ENCODE results near the gene ALDH3A2. TPM values are rescaled to one million over a fixed set of nuclear protein-coding genes. Genes with fewer than 3 reads are reported as not detected.

ALDH3A2 gene
- total and polyA plus RNA-seq, 7 experiments from 2014 or later, result 25.2 to 53.4 (median 31.8) TPM

DNA sequence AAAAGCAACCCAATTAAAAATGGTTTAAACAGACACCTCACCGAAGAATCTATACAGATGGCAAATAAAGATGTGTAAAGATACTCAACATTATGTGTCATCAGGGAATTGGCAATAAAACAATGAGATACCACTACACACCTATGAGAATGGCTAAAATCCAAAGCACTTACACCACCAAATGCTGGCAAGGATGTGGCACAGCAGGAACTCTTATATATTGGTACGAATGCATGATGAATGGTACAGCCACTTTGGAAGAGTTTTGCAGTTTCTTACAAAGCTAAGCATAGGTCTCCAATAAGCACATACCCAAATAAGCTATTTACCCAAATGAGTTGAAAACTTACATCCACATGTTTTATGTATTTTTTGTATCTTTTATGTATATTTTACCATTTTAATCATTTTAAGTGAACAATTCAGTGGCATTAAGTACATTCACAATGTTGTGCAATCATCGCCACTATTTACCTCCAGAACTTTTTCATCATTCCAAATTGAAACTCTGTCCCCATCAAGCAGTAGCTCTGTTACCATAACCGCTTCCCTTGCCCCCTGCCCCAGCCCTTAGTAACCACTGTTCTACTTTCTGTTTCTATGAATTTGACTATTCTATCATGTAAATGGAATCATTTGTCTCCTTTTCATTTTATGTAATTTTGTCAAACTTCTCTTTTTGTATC lies 6.7 kb upstream of the ALDH3A2 start:
- H3K9me3 Mint-ChIP-seq, result peaks cover 0 to 10% (median 0%) of the 10 kb centered on the region in 11 donors
- ATAC-seq (no peak), DNase-seq (no peak)
- H3K36me3 ChIP-seq (ENCODE audit: control insufficient read depth in 2 of 3, insufficient read depth in 3 of 3, low read length in 3 of 3), result no peaks in the 10 kb centered on the region
- ChIA-PET CTCF (interaction anchor here (0.7 kb wide), 1 partner anchor 12 kb away, joined by 3 read pairs; no protein-coding TSS in a partner anchor), POLR2A (no interaction called here)
- peaks cover 0 to 55% (median 8%) of the 10 kb centered on the region in 5 donors for H3K27me3 Mint-ChIP-seq
- no peak overlapping the region for H3K4me3 ChIP-seq (ENCODE audit: low read length)
- intact Hi-C loops (cut with micrococcal nuclease), result loop anchor here (10.0 kb wide), 2 partner anchors 123 to 787 kb away; partner anchors contain the start of gene PRPSAP2 (in 1 of the 2)
- peaks cover 0 to 15% (median 5%) of the 10 kb centered on the region in 7 donors for H3K4me1 Mint-ChIP-seq
- no peaks in the 10 kb centered on the region for H3K4me1 ChIP-seq (ENCODE audit: control insufficient read depth in 2 of 2, insufficient read depth in 2 of 2, low read length in 2 of 2)
- H3K4me3 Mint-ChIP-seq, result no peak overlapping the region
- no peaks in the 10 kb centered on the region for H3K36me3 Mint-ChIP-seq
- H3K27ac Mint-ChIP-seq, result no peak overlapping the region
- no peaks in the 10 kb centered on the region for H3K27me3 ChIP-seq (ENCODE audit: control insufficient read depth in 2 of 2, insufficient read depth in 2 of 2, low read length in 2 of 2)
- no peak overlapping the region for H3K27ac ChIP-seq (ENCODE audit: low read depth, low read length)
- H3K9me3 ChIP-seq (ENCODE audit: control insufficient read depth in 2 of 3, low read length in 3 of 3), result no peaks in the 10 kb centered on the region

- Mint-ChIP-seq H3K9me3 (peaks cover 0 to 10% (median 0%) of the 10 kb centered on the region in 11 donors), H3K36me3 (no peaks in the 10 kb centered on the region), H3K4me1 (peaks cover 4 to 20% (median 10%) of the 10 kb centered on the region in 7 donors), H3K27me3 (peaks cover 0 to 55% (median 2%) of the 10 kb centered on the region in 5 donors), H3K4me3 (no peak overlapping the region), H3K27ac (no peak overlapping the region)
- Histone ChIP-seq H3K9me3 (ENCODE audit: control insufficient read depth in 2 of 3, low read length in 3 of 3) (no peaks in the 10 kb centered on the region), H3K4me1 (ENCODE audit: control insufficient read depth in 2 of 2, insufficient read depth in 2 of 2, low read length in 2 of 2) (no peaks in the 10 kb centered on the region), H3K27me3 (ENCODE audit: control insufficient read depth in 2 of 2, insufficient read depth in 2 of 2, low read length in 2 of 2) (no peaks in the 10 kb centered on the region), H3K36me3 (ENCODE audit: control insufficient read depth in 2 of 3, insufficient read depth in 3 of 3, low read length in 3 of 3) (no peaks in the 10 kb centered on the region), H3K27ac (ENCODE audit: low read depth, low read length) (no peak overlapping the region), H3K4me3 (ENCODE audit: low read length) (no peak overlapping the region)
- DNase-seq, result no peak
- ChIA-PET POLR2A (no interaction called here), CTCF (no interaction called here)
- intact Hi-C loops (cut with micrococcal nuclease), result loop anchor here (10.0 kb wide), 2 partner anchors 122 to 788 kb away; partner anchors contain the start of gene PRPSAP2 (in 1 of the 2)
- ATAC-seq, result no peak
Observed at GRCh38 chr17:19642373-19642893, 6.1 kb upstream of the ALDH3A2 start.

DNA sequence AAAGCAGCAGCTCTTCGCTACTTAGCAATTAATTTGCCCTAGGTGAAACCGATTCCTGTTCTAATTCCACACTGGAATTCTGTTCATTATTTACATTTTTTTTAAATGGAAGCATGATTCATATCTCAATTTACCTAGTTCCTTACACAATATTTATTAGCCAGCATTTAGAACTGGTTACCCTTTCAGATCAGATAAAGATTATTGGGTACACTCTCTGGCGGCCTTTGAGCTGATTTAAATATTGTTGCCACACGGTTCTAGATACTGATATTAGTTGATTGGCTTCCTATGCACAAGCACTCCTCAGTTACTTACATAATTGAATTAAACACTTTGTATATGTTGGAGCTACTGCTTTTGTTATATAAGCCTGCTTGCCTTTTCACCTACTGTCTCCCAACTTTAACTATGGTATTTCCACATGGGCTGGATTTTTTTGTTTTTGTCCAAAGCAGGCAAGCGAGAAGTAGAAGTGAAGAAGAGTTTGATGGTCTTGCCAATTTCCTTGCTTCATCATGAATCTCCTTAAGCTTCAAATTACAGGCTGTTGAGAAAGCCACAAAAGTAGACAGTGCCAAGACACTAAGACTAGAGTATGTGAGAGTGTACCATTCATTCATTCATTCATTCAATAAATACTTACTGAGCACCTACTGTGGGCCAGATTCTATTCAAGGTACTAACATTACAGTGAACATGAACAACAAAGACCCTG lies 3.9 kb upstream of the ALDH3A2 start:
- no peaks in the 10 kb centered on the region for H3K27me3 ChIP-seq (ENCODE audit: control insufficient read depth in 2 of 2, insufficient read depth in 2 of 2, low read length in 2 of 2)
- no peak overlapping the region for H3K4me3 ChIP-seq (ENCODE audit: low read length)
- H3K27ac ChIP-seq (ENCODE audit: low read depth, low read length), result no peak overlapping the region
- no peaks in the 10 kb centered on the region for H3K9me3 ChIP-seq (ENCODE audit: control insufficient read depth in 2 of 3, low read length in 3 of 3)
- ChIA-PET POLR2A (no interaction called here), CTCF (interaction anchor here (0.6 kb wide), 1 partner anchor 104 kb away, joined by 3 read pairs; no protein-coding TSS in a partner anchor)
- H3K4me1 ChIP-seq (ENCODE audit: control insufficient read depth in 2 of 2, insufficient read depth in 2 of 2, low read length in 2 of 2), result peaks cover 0 to 5% of the 10 kb centered on the region in 2 donors
- peaks cover 0 to 5% (median 0%) of the 10 kb centered on the region in 3 experiments for H3K36me3 ChIP-seq (ENCODE audit: control insufficient read depth in 2 of 3, insufficient read depth in 3 of 3, low read length in 3 of 3)
- intact Hi-C loops (cut with micrococcal nuclease), result loop anchor here (5.0 to 10.0 kb wide), 5 partner anchors 78 to 790 kb away; partner anchors contain the start of genes AKAP10 (in 1 of the 2), MAPK7 (in 1 of the 2) and PRPSAP2 (in 1 of the 2)
- H3K4me1 Mint-ChIP-seq, result peaks cover 17 to 33% (median 27%) of the 10 kb centered on the region in 7 donors
- DNase-seq, result no peak
- no peaks in the 10 kb centered on the region for H3K36me3 Mint-ChIP-seq
- ATAC-seq, result no peak
- peaks cover 0 to 33% (median 0%) of the 10 kb centered on the region in 5 donors for H3K27me3 Mint-ChIP-seq
- peaks cover 0 to 1% (median 0%) of the 10 kb centered on the region in 11 donors for H3K9me3 Mint-ChIP-seq
- H3K4me3 Mint-ChIP-seq, result no peak overlapping the region
- no peak overlapping the region for H3K27ac Mint-ChIP-seq

DNA sequence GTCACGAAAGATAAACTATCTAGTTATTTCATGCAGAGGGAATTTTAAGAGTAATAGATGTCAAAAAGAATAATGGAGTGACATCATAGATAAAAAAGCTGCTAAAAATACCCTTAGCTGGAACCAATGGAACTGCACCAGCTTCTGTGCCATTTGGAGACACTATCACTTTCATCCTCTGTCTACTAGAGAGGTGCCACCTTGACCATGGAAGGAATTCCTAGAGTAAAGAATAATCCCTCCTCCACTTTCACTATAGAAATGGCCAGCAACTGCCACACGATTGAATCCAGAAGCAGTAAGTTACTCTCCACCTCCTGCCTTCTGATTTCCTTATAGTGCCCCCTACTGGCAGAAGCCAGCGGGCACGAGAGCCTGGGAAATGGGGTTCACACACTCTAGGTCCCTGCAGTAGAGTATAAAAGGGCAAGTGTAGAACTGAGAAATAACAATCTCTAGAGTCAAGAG lies 2.8 kb upstream of the ALDH3A2 start:
- CTCF ChIA-PET, result interaction anchor here (1.1 kb wide), 1 partner anchor 27 kb away, joined by 3 read pairs; no protein-coding TSS in a partner anchor
- peaks cover 21 to 43% (median 32%) of the 10 kb centered on the region in 7 donors for H3K4me1 Mint-ChIP-seq

GRCh38 chr17:19646788-19647696 lies 1.5 kb upstream of the ALDH3A2 start:
- Histone ChIP-seq H3K4me1 (ENCODE audit: control insufficient read depth in 2 of 2, insufficient read depth in 2 of 2, low read length in 2 of 2) (peaks cover 0 to 6% of the 10 kb centered on the region in 2 donors), H3K27me3 (ENCODE audit: control insufficient read depth in 2 of 2, insufficient read depth in 2 of 2, low read length in 2 of 2) (no peaks in the 10 kb centered on the region), H3K27ac (ENCODE audit: low read depth, low read length) (peak overlapping the region; percentile 67), H3K4me3 (ENCODE audit: low read length) (no peak overlapping the region), H3K36me3 (ENCODE audit: control insufficient read depth in 2 of 3, insufficient read depth in 3 of 3, low read length in 3 of 3) (peaks cover 0 to 5% (median 0%) of the 10 kb centered on the region in 3 experiments), H3K9me3 (ENCODE audit: control insufficient read depth in 2 of 3, low read length in 3 of 3) (no peaks in the 10 kb centered on the region)
- DNase-seq, result peak in 2 of 9 donors; percentile 2 to 9
- Mint-ChIP-seq H3K27me3 (peaks cover 0 to 24% (median 0%) of the 10 kb centered on the region in 5 donors), H3K4me3 (peak overlapping the region; percentile 91 to 99 (median 96)), H3K9me3 (peaks cover 0 to 1% (median 0%) of the 10 kb centered on the region in 11 donors), H3K27ac (peak overlapping the region; percentile 93 to 98 (median 94)), H3K4me1 (peaks cover 29 to 49% (median 44%) of the 10 kb centered on the region in 7 donors), H3K36me3 (peaks cover 0 to 3% (median 3%) of the 10 kb centered on the region in 5 donors)
- ATAC-seq, result no peak
- ChIA-PET CTCF (interaction anchor here (0.6 to 2.1 kb wide), 8 partner anchors 25 to 363 kb away, joined by 3 to 9 read pairs (median 3); no protein-coding TSS in a partner anchor), POLR2A (interaction anchor here (0.6 to 2.5 kb wide), 10 partner anchors 9 to 331 kb away, joined by 3 to 17 read pairs (median 7); partner anchors contain the start of genes AKAP10 and MAPK7)
- intact Hi-C loops (cut with micrococcal nuclease), result loop anchor here (1.0 to 10.0 kb wide), 7 partner anchors 75 to 792 kb away; partner anchors contain the start of genes AKAP10 (in 1 of the 2), B9D1 (in 1 of the 2), MAPK7 (in 1 of the 2) and PRPSAP2 (in 1 of the 2)

More for the DNA sequence above, 2.8 kb upstream of the ALDH3A2 start:
- peak overlapping the region in 1 of 9 donors; percentile 63 for H3K27ac Mint-ChIP-seq
- DNase-seq (peak; percentile 15 to 57 (median 38)), ATAC-seq (no peak)
- Histone ChIP-seq H3K36me3 (ENCODE audit: control insufficient read depth in 2 of 3, insufficient read depth in 3 of 3, low read length in 3 of 3) (peaks cover 0 to 5% (median 0%) of the 10 kb centered on the region in 3 experiments), H3K27me3 (ENCODE audit: control insufficient read depth in 2 of 2, insufficient read depth in 2 of 2, low read length in 2 of 2) (no peaks in the 10 kb centered on the region), H3K4me1 (ENCODE audit: control insufficient read depth in 2 of 2, insufficient read depth in 2 of 2, low read length in 2 of 2) (peaks cover 0 to 6% of the 10 kb centered on the region in 2 donors), H3K27ac (ENCODE audit: low read depth, low read length) (no peak overlapping the region), H3K4me3 (ENCODE audit: low read length) (no peak overlapping the region), H3K9me3 (ENCODE audit: control insufficient read depth in 2 of 3, low read length in 3 of 3) (no peaks in the 10 kb centered on the region)
- POLR2A ChIA-PET, result no interaction called here
- intact Hi-C loops (cut with micrococcal nuclease), result loop anchor here (1.0 to 10.0 kb wide), 7 partner anchors 77 to 791 kb away; partner anchors contain the start of genes AKAP10 (in 1 of the 2), B9D1 (in 1 of the 2), MAPK7 (in 1 of the 2) and PRPSAP2 (in 1 of the 2)
- H3K4me3 Mint-ChIP-seq, result peak overlapping the region in 4 of 10 donors; percentile 19 to 58 (median 44)
- H3K27me3 Mint-ChIP-seq, result peaks cover 0 to 28% (median 0%) of the 10 kb centered on the region in 5 donors
- H3K9me3 Mint-ChIP-seq, result peaks cover 0 to 1% (median 0%) of the 10 kb centered on the region in 11 donors
- no peaks in the 10 kb centered on the region for H3K36me3 Mint-ChIP-seq
